ENCODE measurements around the gene TECPR2.

Gene TECPR2

GRCh38 chr14:102378830-102379229, 16.1 kb downstream of the TECPR2 start:
- no peak overlapping the region for H3K4me3 ChIP-seq (ENCODE audit: low read length)
- TF ChIP-seq ZNF274 (IDR thresholded peaks at IDR 0.05; ENCODE audit: low read depth, low read length) = no peak

- no peak overlapping the region for H3K4me3 ChIP-seq (ENCODE audit: low read length)
- TF ChIP-seq ZNF274 (IDR thresholded peaks at IDR 0.05; ENCODE audit: low read depth, low read length) = no peak
Measured at GRCh38 chr14:102387086-102387485, 24.3 kb downstream of the TECPR2 start.

DNA sequence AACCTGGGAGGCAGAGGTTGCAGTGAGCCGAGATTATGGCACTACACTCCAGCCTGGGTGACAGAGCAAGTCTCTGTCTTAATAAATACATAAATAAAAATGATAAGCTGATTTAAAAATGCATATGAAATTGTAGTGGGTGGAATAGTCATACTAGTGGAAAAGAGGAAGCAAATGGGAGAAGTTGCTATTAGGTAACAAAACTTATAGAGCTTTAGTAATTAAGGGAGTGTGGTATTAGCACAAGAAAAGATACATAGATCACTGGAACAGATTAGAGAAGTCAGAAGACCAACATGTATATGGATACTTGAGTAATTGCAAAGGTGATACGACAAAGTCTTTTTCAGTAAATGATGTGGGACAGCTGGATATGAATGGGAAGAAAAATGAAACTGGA, 26.5 kb downstream of the TECPR2 start:
- no peak for TF ChIP-seq ZNF274 (IDR thresholded peaks at IDR 0.05; ENCODE audit: low read depth, low read length)
- no peak overlapping the region for H3K4me3 ChIP-seq (ENCODE audit: low read length)

- no peak overlapping the region for H3K4me3 ChIP-seq (ENCODE audit: low read length)
- TF ChIP-seq ZNF274 (IDR thresholded peaks at IDR 0.05; ENCODE audit: low read depth, low read length) = no peak
Measured at GRCh38 chr14:102390064-102390855, 27.5 kb downstream of the TECPR2 start.

DNA sequence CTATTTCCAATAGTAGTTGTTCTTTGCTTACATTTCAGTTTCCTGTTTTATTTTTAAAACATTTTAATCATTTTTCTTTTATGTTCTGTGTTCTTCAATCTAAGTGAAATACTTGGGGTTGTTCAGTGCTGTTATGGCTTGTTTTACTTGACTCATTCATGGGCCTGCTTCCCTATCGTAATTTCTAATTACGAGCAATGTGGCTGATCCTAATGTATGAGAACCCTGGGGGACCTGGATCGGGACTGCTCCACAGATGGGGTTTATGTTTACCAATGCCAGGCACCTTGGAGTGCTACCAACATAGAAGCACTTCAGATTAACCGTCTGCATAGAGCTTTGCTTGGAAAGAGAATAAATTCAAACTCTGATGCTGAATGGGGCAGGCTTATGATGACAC, 29.8 kb downstream of the TECPR2 start:
- TF ChIP-seq ZNF274 (IDR thresholded peaks at IDR 0.05; ENCODE audit: low read depth, low read length) = no peak
- H3K4me3 ChIP-seq (ENCODE audit: low read length) = no peak overlapping the region

DNA sequence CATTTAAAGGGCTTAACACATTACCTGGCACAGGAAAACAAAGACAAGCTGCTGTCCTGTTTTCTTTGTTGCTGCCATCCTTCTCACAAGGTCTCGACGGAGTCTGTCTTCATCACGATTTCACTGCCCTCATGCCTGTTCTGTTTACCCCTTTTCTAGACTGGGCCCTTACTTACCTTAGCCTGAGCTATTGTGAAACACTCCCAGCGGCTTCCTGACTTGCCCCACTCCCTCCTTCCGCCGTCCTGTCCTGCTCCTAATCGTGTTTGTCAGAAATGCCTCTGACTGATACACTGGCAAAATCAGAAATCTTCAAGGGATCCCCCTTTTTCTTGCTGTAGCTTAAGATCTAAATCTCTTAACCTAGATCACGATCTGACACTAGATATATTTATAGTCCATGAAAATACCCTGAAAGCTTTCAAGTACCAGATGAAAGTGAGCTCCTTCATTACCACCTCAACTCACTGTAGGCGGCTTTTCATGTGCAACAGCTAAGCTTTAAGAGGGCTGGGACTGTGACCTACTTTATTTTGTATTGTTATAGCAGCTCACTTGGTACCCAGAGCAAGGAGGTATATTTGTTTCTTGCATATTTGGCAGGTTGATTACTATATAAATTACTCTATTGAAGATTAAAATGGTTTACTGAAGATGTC, 32.1 kb downstream of the TECPR2 start:
- no peak for TF ChIP-seq ZNF274 (IDR thresholded peaks at IDR 0.05; ENCODE audit: low read depth, low read length)
- H3K4me3 ChIP-seq (ENCODE audit: low read length) = no peak overlapping the region

DNA sequence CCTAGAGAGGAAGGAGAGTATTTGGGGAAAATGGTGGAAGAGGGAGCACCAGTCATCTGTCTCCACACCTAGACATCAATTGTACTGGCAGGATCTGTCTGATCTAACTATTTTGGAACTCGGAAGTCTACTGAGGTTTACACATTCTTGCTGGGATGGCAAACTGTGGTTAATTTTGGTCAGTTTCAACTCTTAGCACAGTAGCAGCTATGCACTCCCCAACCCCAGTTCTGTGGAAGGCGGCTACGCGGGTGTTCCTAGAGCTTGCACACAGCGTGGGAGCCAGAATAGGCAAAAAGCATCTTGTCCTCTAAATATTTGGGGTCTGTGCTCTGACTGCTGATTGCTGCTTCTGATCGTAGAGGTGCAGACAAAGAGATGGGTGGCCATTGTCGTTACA, 33.8 kb downstream of the TECPR2 start:
- no peak overlapping the region for H3K4me3 ChIP-seq (ENCODE audit: low read length)
- TF ChIP-seq ZNF274 (IDR thresholded peaks at IDR 0.05; ENCODE audit: low read depth, low read length) = no peak

DNA sequence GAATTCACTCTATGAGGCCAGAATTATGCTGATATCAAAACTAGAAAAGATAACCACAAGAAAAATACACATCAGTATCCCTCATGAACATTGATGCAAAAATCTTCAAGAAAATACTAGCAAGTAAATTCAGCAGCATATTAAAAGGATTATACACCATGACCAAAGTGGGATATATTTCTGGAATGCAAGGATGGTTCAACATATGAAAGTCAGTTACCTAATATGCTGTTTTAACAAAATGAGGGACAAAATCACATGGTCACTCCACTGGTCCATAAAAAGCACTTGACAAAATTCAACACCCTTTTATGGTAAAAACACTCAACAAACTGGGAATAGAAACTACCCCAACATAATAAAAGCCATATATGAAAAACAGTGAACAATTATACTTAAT, 40.3 kb downstream of the TECPR2 start:
- no peak overlapping the region for H3K4me3 ChIP-seq (ENCODE audit: low read length)
- no peak for TF ChIP-seq ZNF274 (IDR thresholded peaks at IDR 0.05; ENCODE audit: low read depth, low read length)

- no peak overlapping the region for H3K4me3 ChIP-seq (ENCODE audit: low read length)
- TF ChIP-seq ZNF274 (IDR thresholded peaks at IDR 0.05; ENCODE audit: low read depth, low read length) = no peak
Measured at GRCh38 chr14:102407258-102407657, 44.5 kb downstream of the TECPR2 start.

GRCh38 chr14:102408724-102409123, 46.0 kb downstream of the TECPR2 start:
- TF ChIP-seq ZNF274 (IDR thresholded peaks at IDR 0.05; ENCODE audit: low read depth, low read length) = no peak
- no peak overlapping the region for H3K4me3 ChIP-seq (ENCODE audit: low read length)

DNA sequence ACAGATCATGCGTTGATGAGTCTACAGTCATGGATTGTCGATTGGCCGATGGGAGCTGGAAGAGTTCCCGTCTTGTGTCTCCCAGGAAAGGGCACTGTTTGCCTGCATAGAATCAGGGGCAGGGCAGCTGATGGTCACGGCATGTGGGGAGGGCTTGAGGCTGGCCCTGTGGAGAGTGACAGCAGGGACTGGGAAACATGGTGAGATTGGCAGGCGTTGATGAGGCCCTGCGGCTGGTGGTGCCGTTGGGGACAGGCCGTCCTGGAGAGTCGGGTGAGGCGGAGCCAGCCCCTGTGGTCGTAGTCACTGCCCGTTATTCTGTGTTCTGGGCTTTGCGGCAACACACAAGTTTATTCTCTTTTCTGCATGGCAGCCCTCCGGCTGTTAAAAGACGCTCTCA, 52.9 kb downstream of the TECPR2 start:
- H3K4me3 ChIP-seq (ENCODE audit: low read length) = no peak overlapping the region
- no peak for TF ChIP-seq ZNF274 (IDR thresholded peaks at IDR 0.05; ENCODE audit: low read depth, low read length)

- no peak overlapping the region for H3K4me3 ChIP-seq (ENCODE audit: low read length)
- no peak for TF ChIP-seq ZNF274 (IDR thresholded peaks at IDR 0.05; ENCODE audit: low read depth, low read length)
Measured at GRCh38 chr14:102417001-102417431, 54.3 kb downstream of the TECPR2 start.

DNA sequence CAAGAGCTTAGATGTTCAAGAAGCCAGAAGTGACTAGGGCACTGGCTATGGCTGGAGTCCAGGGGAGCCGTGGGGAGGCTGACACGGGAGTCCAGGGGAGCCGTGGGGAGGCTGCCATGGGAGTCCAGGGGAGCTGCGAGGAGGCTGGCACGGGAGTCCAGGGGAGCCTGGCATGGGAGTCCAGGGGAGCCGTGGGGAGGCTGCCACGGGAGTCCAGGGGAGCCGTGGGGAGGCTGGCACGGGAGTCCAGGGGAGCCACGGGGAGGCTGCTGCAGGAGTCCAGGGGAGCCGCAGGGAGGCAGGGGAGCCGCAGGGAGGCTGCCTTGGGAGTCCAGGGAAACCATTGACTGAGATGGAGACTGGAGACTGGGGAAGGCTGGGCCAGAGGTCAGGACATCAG, 54.9 kb downstream of the TECPR2 start:
- H3K4me3 ChIP-seq (ENCODE audit: low read length) = no peak overlapping the region
- no peak for TF ChIP-seq ZNF274 (IDR thresholded peaks at IDR 0.05; ENCODE audit: low read depth, low read length)

GRCh38 chr14:102418169-102418852, 55.6 kb downstream of the TECPR2 start:
- H3K4me3 ChIP-seq (ENCODE audit: low read length) = no peak overlapping the region
- no peak for TF ChIP-seq ZNF274 (IDR thresholded peaks at IDR 0.05; ENCODE audit: low read depth, low read length)

- no peak for TF ChIP-seq ZNF274 (IDR thresholded peaks at IDR 0.05; ENCODE audit: low read depth, low read length)
- no peak overlapping the region for H3K4me3 ChIP-seq (ENCODE audit: low read length)
Measured at GRCh38 chr14:102418853-102419240, 56.1 kb downstream of the TECPR2 start.
